ES-I3 (cell line): ENCODE data around the gene MAP4K4.
"Not testable (repeated sequence)": the region's sequence is repeated elsewhere in the genome, so short reads cannot be mapped to it uniquely, and the experiment has no call there.

Experiments used
- H3K36me3 ChIP-seq: 2 replicates; pipeline ENCODE4 v1.6.1; 2013; ENCODE audit warnings: mild to moderate bottlenecking, low read length, control low read depth, moderate library complexity; ENCODE audit not compliant: insufficient read depth
- H3K4me1 ChIP-seq: 2 replicates; pipeline ENCODE4 v1.6.1; 2013; ENCODE audit warnings: mild to moderate bottlenecking, control low read depth, low read length; ENCODE audit not compliant: insufficient read depth
- H3K9ac ChIP-seq: 2 replicates; pipeline ENCODE4 v1.6.1; 2013; ENCODE audit warnings: low read depth, mild to moderate bottlenecking, low read length, moderate library complexity
- H3K9me3 ChIP-seq: 2 replicates; pipeline ENCODE4 v1.6.1; 2013; ENCODE audit warnings: mild to moderate bottlenecking, low read length, moderate library complexity; ENCODE audit not compliant: control insufficient read depth, insufficient read depth

Gene MAP4K4

GRCh38 chr2:101736861-101737291 is 39.4 kb downstream of the MAP4K4 start:
- Histone ChIP-seq H3K36me3 (no peaks in the 10 kb centered on the region), H3K9ac (no peak overlapping the region), H3K4me1 (peaks cover 23% of the 10 kb centered on the region), H3K9me3 (no peaks in the 10 kb centered on the region)

GRCh38 chr2:101737478-101738255 is 40.2 kb downstream of the MAP4K4 start:
- peaks cover 29% of the 10 kb centered on the region for H3K4me1 ChIP-seq
- H3K36me3 ChIP-seq: no peaks in the 10 kb centered on the region
- H3K9ac ChIP-seq: no peak overlapping the region
- no peaks in the 10 kb centered on the region for H3K9me3 ChIP-seq

- Histone ChIP-seq H3K36me3 (no peaks in the 10 kb centered on the region), H3K4me1 (peaks cover 24% of the 10 kb centered on the region), H3K9me3 (no peaks in the 10 kb centered on the region), H3K9ac (no peak overlapping the region)
Measured at GRCh38 chr2:101738649-101739048, 41.1 kb downstream of the MAP4K4 start.

- no peaks in the 10 kb centered on the region for H3K9me3 ChIP-seq
- peaks cover 29% of the 10 kb centered on the region for H3K4me1 ChIP-seq
- H3K9ac ChIP-seq: no peak overlapping the region
- no peaks in the 10 kb centered on the region for H3K36me3 ChIP-seq
Measured at GRCh38 chr2:101740555-101740964, 43.1 kb downstream of the MAP4K4 start.

GRCh38 chr2:101741775-101742520 is 44.4 kb downstream of the MAP4K4 start:
- peaks cover 43% of the 10 kb centered on the region for H3K4me1 ChIP-seq
- H3K36me3 ChIP-seq: no peaks in the 10 kb centered on the region
- H3K9ac ChIP-seq: no peak overlapping the region
- H3K9me3 ChIP-seq: no peaks in the 10 kb centered on the region

GRCh38 chr2:101742547-101742946 is 45.0 kb downstream of the MAP4K4 start:
- H3K9ac ChIP-seq: no peak overlapping the region
- no peaks in the 10 kb centered on the region for H3K36me3 ChIP-seq
- peaks cover 43% of the 10 kb centered on the region for H3K4me1 ChIP-seq
- no peaks in the 10 kb centered on the region for H3K9me3 ChIP-seq

- H3K4me1 ChIP-seq: peaks cover 43% of the 10 kb centered on the region
Measured at GRCh38 chr2:101743288-101743687, 45.8 kb downstream of the MAP4K4 start.

GRCh38 chr2:101744832-101745231 is 47.3 kb downstream of the MAP4K4 start:
- Histone ChIP-seq H3K9ac (no peak overlapping the region), H3K9me3 (no peaks in the 10 kb centered on the region), H3K4me1 (peaks cover 43% of the 10 kb centered on the region), H3K36me3 (no peaks in the 10 kb centered on the region)

More at GRCh38 chr2:101743288-101743687, 45.8 kb downstream of the MAP4K4 start:
- Histone ChIP-seq H3K9ac (no peak overlapping the region), H3K36me3 (no peaks in the 10 kb centered on the region), H3K9me3 (no peaks in the 10 kb centered on the region)

GRCh38 chr2:101745711-101746694 is 48.5 kb downstream of the MAP4K4 start:
- Histone ChIP-seq H3K9ac (no peak overlapping the region), H3K9me3 (no peaks in the 10 kb centered on the region), H3K4me1 (peaks cover 44% of the 10 kb centered on the region), H3K36me3 (no peaks in the 10 kb centered on the region)

- H3K9me3 ChIP-seq: no peaks in the 10 kb centered on the region
- H3K36me3 ChIP-seq: no peaks in the 10 kb centered on the region
- H3K9ac ChIP-seq: no peak overlapping the region
- peaks cover 48% of the 10 kb centered on the region for H3K4me1 ChIP-seq
Measured at GRCh38 chr2:101748000-101748399, 50.5 kb downstream of the MAP4K4 start.

- not testable (repeated sequence) for H3K36me3 ChIP-seq, H3K9me3 ChIP-seq, H3K9ac ChIP-seq
- H3K4me1 ChIP-seq: peaks cover 50% of the 10 kb centered on the region
Measured at GRCh38 chr2:101748462-101748861, 51.0 kb downstream of the MAP4K4 start.

- Histone ChIP-seq H3K9me3 (no peaks in the 10 kb centered on the region), H3K9ac (no peak overlapping the region), H3K36me3 (no peaks in the 10 kb centered on the region), H3K4me1 (peaks cover 58% of the 10 kb centered on the region)
Measured at GRCh38 chr2:101750688-101751087, 53.2 kb downstream of the MAP4K4 start.

GRCh38 chr2:101751276-101751815 is 53.8 kb downstream of the MAP4K4 start:
- H3K4me1 ChIP-seq: peaks cover 52% of the 10 kb centered on the region

More at GRCh38 chr2:101751276-101751815, 53.8 kb downstream of the MAP4K4 start:
- no peak overlapping the region for H3K9ac ChIP-seq
- no peaks in the 10 kb centered on the region for H3K36me3 ChIP-seq
- no peaks in the 10 kb centered on the region for H3K9me3 ChIP-seq
